GM12891 (cell line): ENCODE results near the gene THNSL1.

Source experiments
- POLR2AphosphoS5 ChIP-seq: IDR thresholded peaks from 2 replicates; pipeline ENCODE4 v1.6.1; 2011; ENCODE audit warnings: low read depth, low read length, control low read depth
- POU2F2 ChIP-seq: IDR thresholded peaks from 2 replicates; pipeline ENCODE4 v1.6.1; 2011; ENCODE audit warnings: low read depth, mild to moderate bottlenecking, control low read depth, low read length, moderate library complexity
- TAF1 ChIP-seq: IDR thresholded peaks from 2 replicates; pipeline ENCODE4 v1.6.1; 2011; ENCODE audit warnings: low read depth, low read length, control low read depth

DNA sequence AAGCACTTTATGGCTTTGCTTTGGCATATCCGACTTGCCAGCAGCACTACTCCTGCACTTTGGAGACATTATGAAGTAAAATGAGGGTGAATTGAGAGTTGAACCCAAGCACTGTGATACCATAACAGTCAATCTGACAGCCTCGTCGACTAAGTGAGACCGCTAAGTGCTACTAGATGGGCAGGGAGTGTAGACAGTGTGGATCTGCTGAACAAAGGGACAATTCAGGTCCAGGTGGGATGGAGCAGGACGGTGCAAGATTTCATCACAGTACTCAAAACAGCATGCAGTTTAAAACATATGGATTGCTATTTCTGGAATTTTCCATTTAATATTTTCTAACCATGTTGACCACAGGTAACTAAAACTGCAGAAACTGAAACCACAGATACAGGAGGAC lies 43.2 kb upstream of the THNSL1 start:
- TF ChIP-seq TAF1: no peak
- TF ChIP-seq POLR2AphosphoS5: no peak
- TF ChIP-seq POU2F2: no peak
